Hepatocyte (in vitro differentiated cells): ENCODE data around the gene PSG7. TPM values are rescaled to one million over a fixed set of nuclear protein-coding genes. Genes with fewer than 3 reads are reported as not detected.
"Not testable (repeated sequence)": the region's sequence is repeated elsewhere in the genome, so short reads cannot be mapped to it uniquely, and the experiment has no call there.

Source experiments
- DNase-seq: peaks from one replicate; pipeline ENCODE4 v3.0.0-alpha.2; 2016; ENCODE audit warnings: low spot score
- H2AFZ ChIP-seq: fragments of 200-600 bp; sonication (generic); 2 replicates; pipeline ENCODE4 v1.6.0; 2016; ENCODE audit warnings: antibody characterized with exemption, mild to moderate bottlenecking
- H3K27ac ChIP-seq: fragments of 200-600 bp; sonication (generic); 2 replicates; pipeline ENCODE4 v1.5.1; 2016; ENCODE audit warnings: mild to moderate bottlenecking
- H3K27me3 ChIP-seq: fragments of 200-600 bp; sonication (generic); 2 replicates; pipeline ENCODE4 v1.6.1; 2016
- H3K36me3 ChIP-seq: fragments of 200-600 bp; sonication (generic); replicated peaks from 2 replicates; pipeline ENCODE4 v1.5.1; 2016; ENCODE audit warnings: low read depth; ENCODE audit not compliant: insufficient read depth
- H3K4me1 ChIP-seq: fragments of 200-600 bp; sonication (generic); 2 replicates; pipeline ENCODE4 v1.5.1; 2016; ENCODE audit warnings: mild to moderate bottlenecking, moderate library complexity; ENCODE audit not compliant: insufficient read depth
- H3K4me2 ChIP-seq: fragments of 200-600 bp; sonication (generic); 2 replicates; pipeline ENCODE4 v1.6.0; 2016
- H3K4me3 ChIP-seq: fragments of 200-600 bp; sonication (generic); 2 replicates; pipeline ENCODE4 v1.5.1; 2016; ENCODE audit warnings: mild to moderate bottlenecking
- H3K79me2 ChIP-seq: fragments of 200-600 bp; sonication (generic); 2 replicates; pipeline ENCODE4 v1.6.0; 2017; ENCODE audit warnings: mild to moderate bottlenecking
- H3K9me2 ChIP-seq: fragments of 200-600 bp; sonication (generic); replicated peaks from 2 replicates; pipeline ENCODE4 v1.6.0; 2017; ENCODE audit warnings: mild to moderate bottlenecking; ENCODE audit not compliant: insufficient read depth
- H3K9me3 ChIP-seq: fragments of 200-600 bp; sonication (generic); 2 replicates; pipeline ENCODE4 v1.5.1; 2016; ENCODE audit warnings: low read depth, mild to moderate bottlenecking
- H4K20me1 ChIP-seq: fragments of 200-600 bp; sonication (generic); 2 replicates; pipeline ENCODE4 v1.6.0; 2016; ENCODE audit warnings: mild to moderate bottlenecking; ENCODE audit not compliant: insufficient read depth, poor library complexity, severe bottlenecking
- CTCF ChIP-seq: fragments of 200-600 bp; sonication (generic); IDR thresholded peaks from 2 replicates; pipeline ENCODE4 v1.5.1; 2016; ENCODE audit warnings: antibody characterized with exemption, mild to moderate bottlenecking; ENCODE audit not compliant: poor library complexity
- EZH2 ChIP-seq: fragments of 200-600 bp; sonication (generic); IDR thresholded peaks from 2 replicates; pipeline ENCODE4 v1.6.1; 2016; ENCODE audit warnings: antibody characterized with exemption, mild to moderate bottlenecking, borderline replicate concordance
- EZH2phosphoT487 ChIP-seq: fragments of 200-600 bp; sonication (generic); IDR thresholded peaks from one replicate; pipeline ENCODE4 v1.6.1; 2018; ENCODE audit warnings: antibody characterized with exemption, mild to moderate bottlenecking, low read depth, moderate library complexity; ENCODE audit not compliant: unreplicated experiment, severe bottlenecking
- WGBS: methylation state at CpG from one replicate; pipeline ENCODE4 v1.1.6; 2016; ENCODE audit warnings: low lambda C conversion rate; ENCODE audit errors: missing lambda C conversion rate; 5-methylcytosine and 5-hydroxymethylcytosine counted together
- polyA plus RNA-seq: library from polyadenylated mRNA; unstranded; fragments of >200 nt; fragmentation: Nextera tagmentation; extraction: Ambion mirVana; gene quantifications from 2 replicates; pipeline ENCODE4 v1.2.1, GENCODE V29; 2016
- total RNA-seq: library from RNA; depleted of rRNA; stranded (reverse); fragments of >200 nt; gene quantifications from 2 replicates; pipeline ENCODE4 v1.2.3, GENCODE V29; 2014

PSG7 gene
- total and polyA plus RNA-seq, 2 experiments from 2014 or later, result not detected

- H3K36me3 ChIP-seq, H4K20me1 ChIP-seq, H3K79me2 ChIP-seq, H3K4me2 ChIP-seq, H3K4me3 ChIP-seq, DNase-seq, H3K27me3 ChIP-seq, H3K9me3 ChIP-seq, H3K4me1 ChIP-seq, H3K27ac ChIP-seq, H2AFZ ChIP-seq, H3K9me2 ChIP-seq: not testable (repeated sequence)
- WGBS, result 52% methylated on average over 5 of the region's 5 CpGs
Observed at GRCh38 chr19:42882010-42882409, 55.0 kb downstream of the PSG7 start.

GRCh38 chr19:42881279-42881678 is 55.7 kb downstream of the PSG7 start:
- H3K4me1 ChIP-seq, H3K4me2 ChIP-seq, H3K4me3 ChIP-seq, H3K9me3 ChIP-seq, H3K36me3 ChIP-seq, H3K27me3 ChIP-seq, H3K27ac ChIP-seq, H2AFZ ChIP-seq, DNase-seq, H3K9me2 ChIP-seq, H4K20me1 ChIP-seq, H3K79me2 ChIP-seq: not testable (repeated sequence)
- WGBS, result 69% methylated on average over 7 of the region's 8 CpGs

- not testable (repeated sequence) for H2AFZ ChIP-seq, H3K27me3 ChIP-seq, H4K20me1 ChIP-seq, H3K36me3 ChIP-seq, H3K27ac ChIP-seq, H3K79me2 ChIP-seq, H3K4me2 ChIP-seq, H3K4me1 ChIP-seq, H3K9me2 ChIP-seq, H3K4me3 ChIP-seq, H3K9me3 ChIP-seq, DNase-seq
- 80% methylated on average over 9 of the region's 9 CpGs for WGBS
Observed at GRCh38 chr19:42880621-42881020, 56.4 kb downstream of the PSG7 start.

GRCh38 chr19:42879613-42880012 is 57.4 kb downstream of the PSG7 start, which contains the start of gene PSG1:
PSG1 (minus strand) TSS chr19:42879713; CDS start chr19:42879581, 132 bp downstream.
- Histone ChIP-seq H3K27ac (no peak within 1 kb of the TSS), H3K4me3 (no peak within 1 kb of the TSS), H3K79me2 (no peaks in the 10 kb centered on the region), H3K36me3 (no peaks in the 10 kb centered on the region), H3K27me3 (no peaks in the 10 kb centered on the region), H4K20me1 (no peaks in the 10 kb centered on the region), H3K4me2 (no peak within 1 kb of the TSS), H3K4me1 (no peaks in the 10 kb centered on the region), H3K9me3 (no peaks in the 10 kb centered on the region), H2AFZ (no peak within 1 kb of the TSS), H3K9me2 (no peaks in the 10 kb centered on the region)
- 55% methylated on average over 2 of the region's 2 CpGs for WGBS
- TF ChIP-seq CTCF (no peak), EZH2phosphoT487 (no peak), EZH2 (no peak)
- no peak for DNase-seq

GRCh38 chr19:42876596-42876995 is 60.4 kb downstream of the PSG7 start:
- not testable (repeated sequence) for H3K9me2 ChIP-seq, H3K36me3 ChIP-seq, H2AFZ ChIP-seq, H3K79me2 ChIP-seq, H3K4me3 ChIP-seq, H3K4me1 ChIP-seq, H3K9me3 ChIP-seq, H3K27me3 ChIP-seq, H3K27ac ChIP-seq, H4K20me1 ChIP-seq, H3K4me2 ChIP-seq, DNase-seq

GRCh38 chr19:42875881-42876280 is 61.1 kb downstream of the PSG7 start:
- H3K9me2 ChIP-seq, H3K4me1 ChIP-seq, H3K27ac ChIP-seq, H3K27me3 ChIP-seq, H2AFZ ChIP-seq, H3K36me3 ChIP-seq, H3K79me2 ChIP-seq, H3K4me3 ChIP-seq, H4K20me1 ChIP-seq, DNase-seq, H3K9me3 ChIP-seq, H3K4me2 ChIP-seq: not testable (repeated sequence)
- 53% methylated on average over 1 of the region's 1 CpG for WGBS

GRCh38 chr19:42874901-42875813 is 61.9 kb downstream of the PSG7 start:
- not testable (repeated sequence) for H3K4me1 ChIP-seq, H3K9me3 ChIP-seq, H3K27me3 ChIP-seq, H3K36me3 ChIP-seq, H3K4me2 ChIP-seq, H3K27ac ChIP-seq, H4K20me1 ChIP-seq, H3K4me3 ChIP-seq, H3K79me2 ChIP-seq, H2AFZ ChIP-seq, H3K9me2 ChIP-seq, DNase-seq
- 74% methylated on average over 4 of the region's 4 CpGs for whole genome bisulfite sequencing

- not testable (repeated sequence) for H3K9me3 ChIP-seq, H3K4me2 ChIP-seq, H3K36me3 ChIP-seq, H3K27me3 ChIP-seq, H2AFZ ChIP-seq, H3K4me1 ChIP-seq, H3K9me2 ChIP-seq, H3K79me2 ChIP-seq, H3K4me3 ChIP-seq, H4K20me1 ChIP-seq, H3K27ac ChIP-seq, DNase-seq
- 72% methylated on average over 3 of the region's 3 CpGs for WGBS
Observed at GRCh38 chr19:42874136-42874535, 62.9 kb downstream of the PSG7 start.
